Ovary (tissue), 9 donors: ENCODE data around the gene CBLC. TPM values are rescaled to one million over a fixed set of nuclear protein-coding genes. Genes with fewer than 3 reads are reported as not detected.
A peak's percentile ranks its signal among the peaks of the same experiment; 100 is the strongest.

Experiments
- DNase-seq, 5 donors: peaks; one replicate each; pipeline ENCODE4 v3.0.0-alpha.2; 2019 to 2020
- H3K27ac ChIP-seq, 2 donors: fragments of 200-600 bp; one replicate each; pipeline versions ENCODE4 v1.5.1 to v1.8.0; 2019 to 2022
- H3K27me3 ChIP-seq: fragments of 200-600 bp; one replicate; pipeline ENCODE4 v1.8.0; 2022
- H3K36me3 ChIP-seq: fragments of 200-600 bp; sonication (generic); one replicate; pipeline ENCODE4 v1.5.1; 2019
- H3K4me1 ChIP-seq: one replicate; pipeline ENCODE4 v1.8.1; 2013; ENCODE audit warnings: mild to moderate bottlenecking, moderate library complexity; ENCODE audit not compliant: insufficient read depth
- H3K4me3 ChIP-seq: fragments of 200-600 bp; sonication (generic); one replicate; pipeline ENCODE4 v1.5.1; 2017
- H3K9me3 ChIP-seq, 2 donors: fragments of 200-600 bp in 1 of 2; sonication (generic) in 1 of 2; one replicate each; pipeline versions ENCODE4 v1.5.1 to v1.8.1; 2013 to 2019; ENCODE audit warnings: mild to moderate bottlenecking in 1 of 2, moderate library complexity in 1 of 2
- CTCF ChIP-seq, 3 donors: fragments of 450-650 bp in 2 of 3; fragments of 200-600 bp in 1 of 3; IDR thresholded peaks; one replicate each; pipeline versions ENCODE4 v1.5.1 to v1.8.0; 2016 to 2022; ENCODE audit warnings: antibody characterized with exemption in 3 of 3, mild to moderate bottlenecking in 1 of 3
- EP300 ChIP-seq: sonication (generic); formaldehyde crosslinking; IDR thresholded peaks from one replicate; pipeline ENCODE4 v1.6.1; 2017; ENCODE audit warnings: antibody characterized with exemption
- POLR2A ChIP-seq: fragments of 450-650 bp; IDR thresholded peaks from one replicate; pipeline ENCODE4 v1.6.1; 2017; ENCODE audit warnings: antibody characterized with exemption, mild to moderate bottlenecking, moderate library complexity
- WGBS, 3 donors: extraction: QIAGEN DNeasy Blood & Tissue Kit in 1 of 3; methylation state at CpG; one replicate each; pipeline versions ENCODE4 v1.1.5 to v1.1.7; 2013 to 2017; 5-methylcytosine and 5-hydroxymethylcytosine counted together
- intact Hi-C, 4 donors: fragments of 100-400 bp; cut with DNase I; formaldehyde crosslinking; loops; one replicate each; pipeline versions ENCODE4 v1.11.0 to v1.15.1; 2022 to 2023
- polyA plus RNA-seq, 2 donors: library from polyadenylated mRNA; stranded (reverse); fragments of 200-250 nt in 1 of 2; fragments of 350-450 nt in 1 of 2; fragmentation: Illumina TruSeq in 1 of 2; extraction: RNeasy Lipid Tissue Mini Kit (QIAGEN cat#74804) in 1 of 2; gene quantifications; one replicate each; pipeline ENCODE4 v1.2.3, GENCODE V29; 2013 to 2014
- total RNA-seq, 7 donors: library from RNA; depleted of rRNA in 2 of 7; stranded (reverse); fragments of >200 nt in 2 of 7; fragmentation: NEBNext Ultra II Directional in 3 of 7; extraction: Animal tissue kit (Norgen Biotek cat#: 25700) in 3 of 7; gene quantifications; one replicate each; pipeline versions ENCODE4 v1.1.0 to v1.2.4, GENCODE V29; 2016 to 2023
- donor health status: DM: no; HTN: no; CAD: no; lungs with moderate emphysema.
- donor health status: DM: no; HTN: no; CAD: no.
- donor health status: Bipolar disorder and iron deficiency.
- donor health status: DM: yes; HTN: yes; CAD: no.
- donor health status: DM: no; HTN: no; CAD: no.
- donor health status: DM: yes; HTN: yes; CAD: no.

CBLC gene
- total and polyA plus RNA-seq, 9 donors, result 0.08 to 10.3 (median 1.8) TPM; not detected in 3

GRCh38 chr19:44752816-44753625, 24.7 kb upstream of the CBLC start:
- intact Hi-C loops, result no loop called here

GRCh38 chr19:44753626-44753931, 24.1 kb upstream of the CBLC start:
- no peak for DNase-seq
- peak overlapping the region; percentile 32 for H3K4me3 ChIP-seq
- no peaks in the 10 kb centered on the region for H3K36me3 ChIP-seq
- no peaks in the 10 kb centered on the region for H3K9me3 ChIP-seq
- H3K27me3 ChIP-seq, result no peaks in the 10 kb centered on the region
- WGBS, 3 donors, result 0 to 4% (median 1%) methylated on average over 10 to 11 of the region's 11 CpGs
- H3K4me1 ChIP-seq, result peaks cover 28% of the 10 kb centered on the region
- TF ChIP-seq POLR2A, result no peak
- no peak for TF ChIP-seq EP300
- intact Hi-C loops, result no loop called here
- peak overlapping the region; percentile 57 to 74 for H3K27ac ChIP-seq

More at GRCh38 chr19:44752816-44753625, 24.7 kb upstream of the CBLC start:
- Histone ChIP-seq H3K4me3 (peak overlapping the region; percentile 32), H3K4me1 (peaks cover 24% of the 10 kb centered on the region), H3K9me3 (no peaks in the 10 kb centered on the region), H3K27ac (peak overlapping the region in 1 of 2 donors; percentile 74), H3K36me3 (no peaks in the 10 kb centered on the region), H3K27me3 (no peaks in the 10 kb centered on the region)
- TF ChIP-seq CTCF (IDR thresholded peaks at IDR 0.05) (no peak), POLR2A (peak; percentile 21), EP300 (peak; percentile 63)
- DNase-seq, result peak; percentile 80 to 88 (median 87)
- WGBS, 3 donors, result 14 to 16% (median 15%) methylated on average over 17 to 18 of the region's 18 CpGs

GRCh38 chr19:44753932-44754749, 23.5 kb upstream of the CBLC start:
- intact Hi-C loops, result no loop called here

GRCh38 chr19:44754750-44755080, 23.0 kb upstream of the CBLC start:
- 57 to 70% (median 70%) methylated on average over 11 of the region's 11 CpGs for WGBS, 3 donors
- intact Hi-C loops, result no loop called here

More at GRCh38 chr19:44753932-44754749, 23.5 kb upstream of the CBLC start:
- Histone ChIP-seq H3K9me3 (no peaks in the 10 kb centered on the region), H3K36me3 (no peaks in the 10 kb centered on the region), H3K4me1 (peaks cover 29% of the 10 kb centered on the region), H3K4me3 (peak overlapping the region; percentile 32), H3K27me3 (no peaks in the 10 kb centered on the region), H3K27ac (peak overlapping the region; percentile 57 to 74)
- TF ChIP-seq CTCF (IDR thresholded peaks at IDR 0.05), result peak in 1 of 3 donors; percentile 21
- peak; percentile 19 for TF ChIP-seq POLR2A
- TF ChIP-seq EP300, result peak; percentile 55
- WGBS, 3 donors, result 3 to 7% (median 5%) methylated on average over 32 to 33 of the region's 33 CpGs
- peak; percentile 82 to 92 (median 92) for DNase-seq

More at GRCh38 chr19:44754750-44755080, 23.0 kb upstream of the CBLC start:
- Histone ChIP-seq H3K27ac (peak overlapping the region; percentile 57 to 74), H3K4me3 (peak overlapping the region; percentile 32), H3K4me1 (peaks cover 28% of the 10 kb centered on the region), H3K36me3 (no peaks in the 10 kb centered on the region), H3K27me3 (no peaks in the 10 kb centered on the region), H3K9me3 (no peaks in the 10 kb centered on the region)
- DNase-seq, result peak in 1 of 5 donors; percentile 47
- no peak for TF ChIP-seq EP300
- TF ChIP-seq POLR2A, result no peak
- TF ChIP-seq CTCF (IDR thresholded peaks at IDR 0.05), result no peak
